HK-2 (cell line): Measurements from ENCODE around the gene COTL1.
"Not testable (repeated sequence)": the region's sequence is repeated elsewhere in the genome, so short reads cannot be mapped to it uniquely, and the experiment has no call there.

Source experiments
- DNase-seq: peaks from one replicate; pipeline ENCODE4 v3.0.0-alpha.2; 2018; ENCODE audit not compliant: unreplicated experiment

Gene COTL1

DNA sequence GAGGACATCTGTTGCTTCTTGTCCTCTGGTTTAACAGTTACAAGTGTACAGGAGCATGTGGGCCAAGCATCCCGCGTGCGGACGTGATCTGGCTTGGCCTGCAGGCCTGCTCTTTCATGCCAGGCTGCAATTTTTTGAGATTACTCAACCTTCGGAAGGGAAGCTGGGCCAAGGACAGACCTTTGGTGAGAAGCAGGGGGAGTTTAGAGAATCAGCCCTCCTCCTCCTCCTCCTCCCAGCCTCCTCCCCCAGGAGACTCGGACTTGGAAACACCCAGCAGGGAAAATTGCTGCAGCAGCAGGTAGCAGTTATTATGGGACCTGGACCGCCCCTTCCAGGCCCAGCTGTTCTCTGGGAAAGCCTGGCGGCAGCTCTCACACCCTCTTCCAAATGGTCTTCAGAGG is 25.3 kb upstream of the COTL1 start:
- DNase-seq: peak; percentile 67

- no peak for DNase-seq
Measured at GRCh38 chr16:84641643-84642358, 23.9 kb upstream of the COTL1 start.

- DNase-seq: no peak
Measured at GRCh38 chr16:84640145-84640544, 22.3 kb upstream of the COTL1 start.

DNA sequence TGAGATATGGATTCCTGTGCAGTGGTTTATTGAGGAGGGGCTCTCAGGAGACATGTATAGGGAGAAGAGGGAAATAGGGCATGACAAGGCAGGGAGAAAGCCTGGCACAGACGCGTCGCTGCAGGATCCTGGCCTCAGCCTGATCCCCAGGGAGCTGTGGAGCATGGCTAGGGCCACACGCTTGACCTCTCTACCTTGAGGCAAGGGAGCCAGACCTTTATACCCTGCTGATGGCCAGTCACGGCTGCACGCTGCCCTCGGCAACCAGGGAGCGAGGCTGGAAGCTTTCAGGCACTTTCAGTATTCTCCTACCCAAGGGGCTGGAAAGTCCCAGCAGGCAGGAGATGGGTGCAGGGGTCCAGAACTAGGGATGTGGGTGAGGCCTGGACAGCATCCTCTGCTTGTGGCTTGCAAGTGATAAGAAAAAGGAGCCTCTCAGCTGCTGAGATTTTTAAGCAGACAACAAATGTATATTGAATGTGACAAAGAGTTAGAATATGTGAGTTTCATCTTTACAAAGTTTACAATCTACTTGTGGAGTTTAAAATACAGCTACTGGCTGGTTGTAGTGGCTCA is 20.4 kb upstream of the COTL1 start:
- no peak for DNase-seq

DNA sequence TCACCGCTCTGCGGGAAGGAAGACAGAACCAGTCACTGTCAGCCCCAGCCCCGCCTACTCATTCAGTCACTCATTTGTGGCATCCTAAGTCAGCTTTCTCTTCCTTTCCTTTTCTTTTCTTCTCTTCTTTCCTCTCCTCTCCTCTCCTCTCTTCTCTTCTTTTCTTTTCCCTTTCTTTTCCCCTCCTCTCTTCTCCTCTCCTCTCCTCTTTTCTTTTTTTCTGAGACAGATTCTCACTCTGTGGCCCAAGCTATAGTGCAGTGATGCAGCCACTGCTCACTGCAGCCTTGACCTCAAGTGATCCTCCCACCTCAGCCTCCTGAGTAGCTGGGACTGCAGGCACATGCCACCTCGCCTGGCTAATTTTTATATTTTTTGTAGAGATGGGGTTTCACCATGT is 19.8 kb upstream of the COTL1 start:
- DNase-seq: no peak

GRCh38 chr16:84635702-84636101 is 17.8 kb upstream of the COTL1 start:
- no peak for DNase-seq

DNA sequence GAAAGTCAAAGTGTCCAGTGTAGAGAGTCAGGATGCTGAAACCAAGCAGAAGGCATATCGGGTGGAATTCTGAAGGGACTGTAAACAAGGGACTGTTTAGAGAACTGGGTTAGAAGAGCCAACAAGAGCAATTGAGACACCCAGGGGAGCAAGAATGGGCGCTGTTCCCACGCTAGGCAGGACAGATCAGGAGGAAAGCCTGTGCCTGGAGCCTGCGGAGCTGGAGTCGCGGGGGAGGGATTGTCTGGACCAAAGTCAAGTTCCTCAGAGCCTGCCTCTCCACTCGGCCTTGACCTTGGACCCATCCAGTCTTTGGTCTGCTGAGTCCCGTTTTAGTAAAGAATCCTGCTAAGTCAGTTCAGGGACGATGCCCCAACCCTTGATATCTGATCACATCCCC is 15.7 kb upstream of the COTL1 start:
- DNase-seq: no peak

DNA sequence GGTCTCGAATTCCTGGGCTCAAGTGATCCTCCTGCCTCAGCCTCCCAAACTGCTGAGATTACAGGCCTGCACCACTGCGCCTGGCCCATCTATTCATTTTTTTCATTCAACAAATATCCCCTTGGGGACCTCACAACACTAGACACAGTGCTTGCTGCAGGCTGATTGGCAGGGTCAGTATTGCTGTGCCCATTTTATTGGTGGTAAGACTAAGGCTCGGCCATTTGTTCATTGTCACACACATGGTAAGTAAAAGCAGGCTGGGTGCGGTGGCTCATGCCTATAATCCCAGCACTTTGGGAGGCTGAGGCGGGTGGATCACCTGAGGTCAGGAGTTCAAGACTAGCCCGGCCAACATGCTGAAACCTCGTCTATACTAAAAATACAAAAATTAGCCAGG is 15.0 kb upstream of the COTL1 start:
- not testable (repeated sequence) for DNase-seq

DNA sequence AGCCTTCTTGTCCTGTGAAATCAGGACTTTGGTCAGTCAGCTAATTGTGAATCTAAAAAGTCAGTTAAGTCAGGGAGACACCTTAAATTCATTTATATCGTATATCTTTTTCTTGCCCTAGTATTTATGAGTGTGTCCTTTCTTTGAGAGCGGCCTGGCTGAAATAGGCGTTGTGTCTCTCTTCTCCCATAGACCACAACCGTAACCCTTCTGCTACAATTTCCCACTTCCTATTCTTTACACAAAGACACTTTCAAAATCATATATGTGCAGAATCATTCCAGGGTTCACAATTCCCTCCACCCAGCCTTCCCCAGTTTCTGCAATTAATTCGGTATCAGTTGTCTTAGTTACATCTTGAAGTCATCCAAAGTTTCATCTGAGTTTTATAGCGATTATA is 14.0 kb upstream of the COTL1 start:
- DNase-seq: no peak

GRCh38 chr16:84631153-84631466 is 13.2 kb upstream of the COTL1 start:
- DNase-seq: no peak

- DNase-seq: no peak
Measured at GRCh38 chr16:84630446-84631152, 12.7 kb upstream of the COTL1 start.

DNA sequence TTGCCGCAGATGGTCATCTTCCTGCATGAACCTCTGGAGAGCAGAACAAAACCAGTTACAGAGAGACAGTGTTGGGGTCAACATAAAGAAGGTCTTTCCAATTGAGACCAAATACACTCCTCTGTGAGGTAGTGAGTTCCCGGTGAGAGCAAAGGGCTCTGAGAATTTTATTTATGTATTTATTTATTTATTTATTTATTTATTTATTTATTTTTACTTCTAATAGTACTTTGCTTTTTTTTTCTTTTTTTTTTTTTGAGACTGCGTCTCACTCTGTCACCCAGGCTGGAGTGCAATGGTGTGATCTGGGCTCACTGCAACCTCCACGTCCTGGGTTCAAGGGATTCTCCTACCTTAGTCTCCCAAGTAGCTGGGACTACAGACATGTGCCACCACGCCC is 12.1 kb upstream of the COTL1 start:
- DNase-seq: no peak

GRCh38 chr16:84629580-84629979 is 11.7 kb upstream of the COTL1 start:
- DNase-seq: no peak

- DNase-seq: no peak
Measured at GRCh38 chr16:84628226-84628731, 10.4 kb upstream of the COTL1 start.

GRCh38 chr16:84625556-84625955 is 7.7 kb upstream of the COTL1 start:
- DNase-seq: no peak

- DNase-seq: not testable (repeated sequence)
Measured at GRCh38 chr16:84620913-84621312, 3.0 kb upstream of the COTL1 start.

GRCh38 chr16:84618581-84619460 is 943 bp upstream of the COTL1 start:
- peak; percentile 80 for DNase-seq

DNA sequence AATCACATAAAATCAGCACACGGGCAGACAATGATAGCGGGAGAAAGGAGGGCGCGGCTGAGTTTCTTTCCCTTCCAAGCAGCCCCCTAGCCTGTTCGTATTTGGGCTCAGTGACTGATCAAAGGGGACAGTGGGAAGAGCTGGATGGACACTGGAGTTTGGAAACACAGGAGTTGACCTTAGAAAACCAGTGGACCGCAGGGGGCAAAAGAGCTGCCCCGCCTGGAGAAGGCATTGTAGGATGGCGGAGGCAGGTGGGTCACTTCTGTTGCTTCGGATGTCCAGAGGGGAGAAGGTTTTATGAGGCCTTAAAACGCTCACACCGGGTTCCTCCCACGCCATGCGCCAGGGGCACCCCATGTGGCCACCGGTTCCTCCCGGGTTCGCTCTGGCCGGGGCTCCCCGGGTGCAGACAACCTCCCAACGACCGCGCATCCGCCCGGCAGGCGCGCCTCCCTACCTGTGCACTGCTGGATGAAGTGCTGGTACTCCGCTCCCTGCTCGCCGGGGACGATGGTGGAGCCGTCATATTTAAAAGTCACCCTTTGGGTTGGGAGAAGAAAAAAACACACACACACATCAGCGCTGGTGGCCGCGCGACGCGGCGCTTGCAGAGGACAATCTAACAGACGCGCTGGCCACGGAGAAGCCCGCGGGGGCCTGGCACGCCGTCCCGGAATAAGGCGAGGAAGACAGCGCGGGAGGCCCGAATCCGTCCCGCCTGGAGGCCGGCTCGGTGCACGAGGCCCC is 662 bp downstream of the COTL1 start:
- no peak for DNase-seq

- DNase-seq: no peak
Measured at GRCh38 chr16:84616515-84616914, 1.4 kb downstream of the COTL1 start.

DNA sequence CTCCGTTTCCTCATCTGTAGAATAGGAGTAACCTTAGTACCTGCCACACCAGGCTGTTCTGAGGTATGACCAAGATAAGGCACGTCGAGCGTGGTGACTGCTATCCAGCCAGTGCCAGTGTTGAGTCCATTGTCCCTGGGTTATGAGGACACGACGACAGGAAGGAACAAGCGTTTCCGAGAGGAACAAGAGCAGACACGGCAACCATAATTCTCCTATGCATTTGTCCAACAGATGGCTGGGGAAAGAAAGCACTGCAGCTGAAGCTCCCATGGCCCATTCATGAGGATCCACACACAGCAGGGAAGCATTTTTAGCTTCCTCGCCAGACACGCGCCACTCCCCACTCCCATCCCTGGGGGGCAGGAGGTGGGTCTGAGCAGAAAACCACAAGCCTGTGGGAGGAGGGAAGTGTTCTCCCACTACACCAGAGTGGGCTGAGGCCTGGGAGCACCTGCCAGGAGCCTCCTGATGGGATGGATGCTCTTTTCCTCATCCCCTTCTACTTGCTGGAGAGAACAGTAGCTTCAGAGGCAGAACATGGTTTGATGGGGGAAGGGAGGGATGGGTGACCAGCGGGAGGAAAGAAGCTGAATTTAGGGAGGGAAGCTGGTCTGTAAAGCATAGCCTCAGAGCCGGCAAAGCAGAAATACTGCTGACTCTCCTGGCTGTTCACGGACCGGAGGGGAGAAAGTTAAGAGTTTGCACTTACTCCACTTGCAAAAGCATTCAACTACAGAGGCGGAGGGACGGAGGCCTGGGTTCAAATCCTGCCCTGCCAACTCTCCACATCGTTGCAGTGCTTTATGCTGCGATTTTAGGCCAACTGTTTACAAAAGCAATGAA is 2.7 kb downstream of the COTL1 start:
- DNase-seq: no peak

GRCh38 chr16:84614623-84614967 is 3.3 kb downstream of the COTL1 start:
- no peak for DNase-seq
